NCI-H1105 treated with DMSO at 0.1 percent for 48 hours (cell line): Measurements from ENCODE around the gene SIX2.
A peak's percentile ranks its signal among the peaks of the same experiment; 100 is the strongest.

Experiments
- DNase-seq: peaks from one replicate; lab custom pipeline; 2025; lab: John Stamatoyannopoulos, UW

SIX2 gene

DNA sequence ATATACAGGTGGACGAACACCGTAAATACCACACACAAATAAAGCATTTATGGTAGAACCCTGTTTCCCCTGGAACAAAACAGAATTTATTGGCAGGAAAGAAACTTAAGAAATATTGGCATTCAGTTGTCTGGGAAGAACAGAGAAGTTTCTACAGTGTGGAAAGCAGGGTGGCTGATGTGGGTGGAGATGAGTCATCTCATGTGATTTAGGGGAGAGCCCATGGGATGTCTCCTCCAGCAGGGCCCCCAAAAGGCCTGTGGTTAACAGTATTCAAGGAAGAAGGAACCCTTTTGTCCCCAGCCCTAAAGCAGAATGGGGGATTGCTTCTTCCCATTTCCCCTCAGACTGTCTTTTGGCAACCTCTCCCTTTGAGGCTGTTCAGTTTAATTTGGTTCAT is 43.6 kb downstream of the SIX2 start:
- no peak for DNase-seq

GRCh38 chr2:44964752-44965236 is 44.5 kb downstream of the SIX2 start:
- peak; percentile 71 for DNase-seq

DNA sequence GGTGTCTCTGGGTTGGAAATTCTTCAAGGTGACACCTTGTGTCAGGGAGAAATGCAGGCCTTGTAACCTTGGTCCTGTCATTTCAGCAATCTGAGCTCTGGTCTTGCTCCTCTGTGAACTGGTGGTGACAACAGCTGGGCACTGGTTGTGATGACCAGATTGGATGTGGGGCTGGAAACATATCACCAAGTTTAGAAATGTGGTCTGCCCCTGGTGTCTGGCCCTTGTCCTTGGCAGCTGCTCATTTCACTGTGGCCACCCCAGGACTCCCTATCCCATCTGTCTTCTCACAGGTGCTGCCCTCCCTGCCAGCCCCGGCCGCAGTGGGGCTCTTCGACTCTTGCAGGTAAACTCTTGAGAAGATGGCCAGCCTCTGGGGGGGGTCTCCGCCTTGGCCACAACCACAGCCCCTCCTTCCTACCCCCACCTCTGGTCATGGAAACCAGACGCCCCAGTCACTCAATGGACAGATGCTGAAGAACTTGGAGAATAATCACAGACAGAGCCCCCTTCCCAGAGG is 47.0 kb downstream of the SIX2 start:
- DNase-seq, result no peak

DNA sequence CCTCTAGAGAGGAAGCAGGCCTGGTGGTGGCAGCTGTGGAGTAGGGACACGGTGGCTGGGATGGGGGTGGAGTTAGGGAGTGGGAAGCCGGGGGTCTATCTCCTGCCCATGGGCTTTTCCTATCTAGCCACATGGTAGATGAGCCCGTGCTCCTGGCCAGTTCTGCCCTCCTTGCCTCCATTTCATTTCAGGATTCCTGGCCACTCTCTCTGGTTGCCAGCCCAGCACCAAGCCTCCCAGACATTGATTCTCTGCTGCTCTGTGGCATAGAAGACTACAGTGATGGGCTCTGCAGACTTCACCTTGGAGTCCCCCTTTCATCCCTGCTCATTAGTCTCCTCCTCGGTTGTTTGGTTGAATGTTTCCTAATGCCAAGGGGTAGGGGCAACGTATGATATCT is 48.4 kb downstream of the SIX2 start:
- DNase-seq, result no peak

- DNase-seq, result no peak
Observed at GRCh38 chr2:44959855-44960254, 49.4 kb downstream of the SIX2 start.

GRCh38 chr2:44957656-44958327 is 51.5 kb downstream of the SIX2 start:
- DNase-seq, result no peak

DNA sequence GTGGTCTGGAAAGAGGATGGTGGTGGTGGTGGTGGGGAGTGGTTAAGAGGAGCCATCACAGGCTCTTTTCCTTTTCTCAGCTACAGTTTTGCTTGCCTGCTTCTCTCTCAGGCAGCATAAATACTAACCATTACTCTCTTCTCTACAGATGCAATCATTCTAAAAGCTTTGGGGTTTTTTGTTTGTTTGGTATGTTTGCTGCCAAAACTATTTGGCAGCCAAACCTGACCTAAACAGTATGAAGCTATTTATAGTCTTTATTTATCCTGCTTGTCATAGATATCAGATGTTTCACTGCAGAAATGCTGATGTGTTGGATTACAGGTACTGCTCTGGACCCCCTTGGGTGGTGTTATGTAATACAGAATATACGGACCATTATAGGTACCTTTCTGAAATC is 52.4 kb downstream of the SIX2 start:
- peak; percentile 17 for DNase-seq

GRCh38 chr2:44955593-44956392 is 53.5 kb downstream of the SIX2 start:
- DNase-seq, result peak; percentile 53
